Gastroesophageal sphincter (tissue), 3 donors: ENCODE measurements around the gene RNF180.

Experiments used
- CTCF ChIP-seq, 4 experiments: fragments of 200-600 bp in 2 of 4; fragments of 450-650 bp in 2 of 4; sonication (generic) in 1 of 4; IDR thresholded peaks; one replicate each; pipeline ENCODE4 v1.5.1; 2017 to 2019; ENCODE audit warnings: antibody characterized with exemption in 4 of 4, mild to moderate bottlenecking in 2 of 4, moderate library complexity in 2 of 4
- EP300 ChIP-seq: sonication (generic); formaldehyde crosslinking; IDR thresholded peaks from one replicate; pipeline ENCODE4 v1.6.1; 2017; ENCODE audit warnings: antibody characterized with exemption, mild to moderate bottlenecking
- POLR2A ChIP-seq, 2 donors: fragments of 450-650 bp; IDR thresholded peaks; one replicate each; pipeline ENCODE4 v1.6.1; 2017; ENCODE audit warnings: antibody characterized with exemption in 2 of 2, mild to moderate bottlenecking in 2 of 2, moderate library complexity in 1 of 2
- POLR2AphosphoS5 ChIP-seq: sonication (generic); formaldehyde crosslinking; IDR thresholded peaks from one replicate; pipeline ENCODE4 v1.6.1; 2017; ENCODE audit warnings: antibody characterized with exemption

- TF ChIP-seq CTCF (IDR thresholded peaks at IDR 0.05): no peak
- TF ChIP-seq POLR2AphosphoS5: no peak
- TF ChIP-seq EP300: no peak
- no peak for TF ChIP-seq POLR2A (IDR thresholded peaks at IDR 0.05)
Observed at GRCh38 chr5:64339769-64340168, 174.1 kb downstream of the RNF180 start.
